Measurements from ENCODE around the gene SLC45A2. TPM values are rescaled to one million over a fixed set of nuclear protein-coding genes. Genes with fewer than 3 reads are reported as not detected.

Gene SLC45A2
- total RNA-seq, 4 donors from 2014 or later, result 0.26 TPM; not detected in 3

DNA sequence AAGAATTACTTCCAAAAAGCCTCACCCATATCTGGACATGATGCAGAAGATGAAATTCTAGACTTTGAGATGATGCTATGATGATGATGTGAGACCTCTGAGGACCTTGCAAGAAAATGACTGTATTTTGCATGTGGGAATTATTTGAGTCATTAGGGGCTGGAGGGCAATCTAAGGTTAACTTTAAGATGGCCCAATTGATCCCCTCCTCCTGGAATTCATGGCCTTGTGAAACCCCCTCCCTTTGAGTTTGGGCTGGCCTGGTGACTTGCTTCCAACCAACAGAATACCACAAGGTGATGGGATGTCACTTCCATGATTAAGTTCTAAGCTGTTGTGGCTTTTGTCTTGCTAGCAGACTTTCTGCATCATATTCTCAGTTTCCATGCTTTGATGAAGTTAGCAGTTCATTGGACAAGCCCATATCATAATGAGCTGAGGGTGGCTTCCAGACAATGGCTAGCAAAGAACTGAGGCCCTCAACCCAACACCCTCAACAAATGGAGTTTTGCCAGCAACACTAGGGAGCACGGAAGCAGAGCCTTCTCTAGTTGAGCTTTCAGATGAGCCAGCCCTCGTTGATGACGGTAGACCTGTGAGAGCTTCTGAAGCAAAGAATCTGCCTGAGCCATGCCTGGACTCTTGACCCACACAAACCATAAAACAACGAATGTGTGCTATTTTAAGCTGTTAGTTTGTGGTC is 30.8 kb upstream of the SLC45A2 start:
- TF ChIP-seq EP300 (IDR thresholded peaks at IDR 0.05) (no peak), POLR2A (IDR thresholded peaks at IDR 0.05; ENCODE audit: low read depth) (no peak), POLR2AphosphoS5 (IDR thresholded peaks at IDR 0.05) (no peak)
- TF ChIP-seq, protein P1, sequence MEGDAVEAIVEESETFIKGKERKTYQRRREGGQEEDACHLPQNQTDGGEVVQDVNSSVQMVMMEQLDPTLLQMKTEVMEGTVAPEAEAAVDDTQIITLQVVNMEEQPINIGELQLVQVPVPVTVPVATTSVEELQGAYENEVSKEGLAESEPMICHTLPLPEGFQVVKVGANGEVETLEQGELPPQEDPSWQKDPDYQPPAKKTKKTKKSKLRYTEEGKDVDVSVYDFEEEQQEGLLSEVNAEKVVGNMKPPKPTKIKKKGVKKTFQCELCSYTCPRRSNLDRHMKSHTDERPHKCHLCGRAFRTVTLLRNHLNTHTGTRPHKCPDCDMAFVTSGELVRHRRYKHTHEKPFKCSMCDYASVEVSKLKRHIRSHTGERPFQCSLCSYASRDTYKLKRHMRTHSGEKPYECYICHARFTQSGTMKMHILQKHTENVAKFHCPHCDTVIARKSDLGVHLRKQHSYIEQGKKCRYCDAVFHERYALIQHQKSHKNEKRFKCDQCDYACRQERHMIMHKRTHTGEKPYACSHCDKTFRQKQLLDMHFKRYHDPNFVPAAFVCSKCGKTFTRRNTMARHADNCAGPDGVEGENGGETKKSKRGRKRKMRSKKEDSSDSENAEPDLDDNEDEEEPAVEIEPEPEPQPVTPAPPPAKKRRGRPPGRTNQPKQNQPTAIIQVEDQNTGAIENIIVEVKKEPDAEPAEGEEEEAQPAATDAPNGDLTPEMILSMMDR (IDR thresholded peaks at IDR 0.05), result no peak
- H3K27ac ChIP-seq (replicated peaks in 1 of 4), result no peak overlapping the region
- intact Hi-C loops (cut with DNase I), result no loop called here

DNA sequence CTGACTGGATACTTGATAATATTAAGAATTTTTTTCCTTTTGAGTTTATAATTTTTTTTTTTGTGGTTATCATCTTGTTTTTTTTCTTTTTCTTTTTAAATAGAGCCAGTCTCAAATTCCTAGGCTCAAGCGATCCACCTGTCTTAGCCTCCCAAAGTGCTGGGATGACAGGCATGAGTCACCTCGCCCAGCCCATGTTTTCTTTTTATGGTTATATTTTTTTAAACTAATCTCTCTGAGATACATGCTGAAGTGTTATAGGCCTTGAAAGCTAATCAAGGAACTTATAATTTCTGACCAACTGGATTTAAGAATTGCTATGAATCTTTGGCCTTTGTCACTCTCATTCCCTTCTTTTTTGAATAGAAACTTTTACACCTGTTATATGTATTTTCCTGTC is 30.1 kb upstream of the SLC45A2 start:
- Histone ChIP-seq H3K9me3 (no peaks in the 10 kb centered on the region), H3K4me3 (no peak overlapping the region), H3K27ac (replicated peaks in 1 of 4) (no peak overlapping the region), H3K27me3 (no peaks in the 10 kb centered on the region), H3K4me1 (peaks cover 3 to 5% (median 3%) of the 10 kb centered on the region in 4 donors), H3K36me3 (peaks cover 0 to 10% (median 0%) of the 10 kb centered on the region in 4 donors)
- WGBS, result 97% methylated on average over 2 of the region's 2 CpGs
- no peak for DNase-seq (ENCODE audit: extremely low spot score)
- TF ChIP-seq POLR2AphosphoS5 (IDR thresholded peaks at IDR 0.05) (no peak), POLR2A (IDR thresholded peaks at IDR 0.05; ENCODE audit: low read depth) (no peak), EP300 (IDR thresholded peaks at IDR 0.05) (no peak)
- TF ChIP-seq, protein P1 (IDR thresholded peaks at IDR 0.05), result no peak
- intact Hi-C loops (cut with DNase I), result no loop called here

More for the DNA sequence above, 30.8 kb upstream of the SLC45A2 start:
- Histone ChIP-seq H3K27me3 (no peaks in the 10 kb centered on the region), H3K9me3 (no peaks in the 10 kb centered on the region), H3K4me3 (no peak overlapping the region), H3K4me1 (peaks cover 3 to 5% (median 3%) of the 10 kb centered on the region in 4 donors), H3K36me3 (peaks cover 0 to 10% (median 2%) of the 10 kb centered on the region in 4 donors)
- DNase-seq (ENCODE audit: extremely low spot score), result no peak
- 91% methylated on average over 4 of the region's 4 CpGs for WGBS

DNA sequence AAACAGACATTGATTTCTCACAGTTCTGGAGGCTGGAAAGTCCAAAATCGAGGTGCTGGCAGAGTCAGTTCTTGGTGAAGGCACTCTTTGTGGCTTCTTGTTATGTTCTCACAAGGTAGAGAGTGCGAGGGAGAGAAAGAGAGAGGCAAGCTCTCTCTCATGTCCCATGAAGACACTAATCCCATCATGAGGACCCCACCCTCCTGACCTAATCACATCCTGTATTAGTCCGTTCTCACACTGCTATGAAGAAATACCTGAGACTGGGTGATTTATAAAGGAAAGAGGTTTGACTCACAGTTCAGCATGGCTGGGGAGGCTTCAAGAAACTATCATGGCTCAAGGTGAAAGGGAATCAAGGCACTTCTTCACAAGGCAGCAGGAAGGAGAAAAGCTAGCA is 29.1 kb upstream of the SLC45A2 start:
- 91% methylated on average over 3 of the region's 3 CpGs for WGBS
- Histone ChIP-seq H3K36me3 (peaks cover 0 to under 1% (median 0%) of the 10 kb centered on the region in 4 donors), H3K4me3 (no peak overlapping the region), H3K4me1 (peaks cover 8 to 12% (median 10%) of the 10 kb centered on the region in 4 donors), H3K9me3 (no peaks in the 10 kb centered on the region), H3K27me3 (no peaks in the 10 kb centered on the region), H3K27ac (replicated peaks in 1 of 4) (no peak overlapping the region)
- no peak for TF ChIP-seq EP300 (IDR thresholded peaks at IDR 0.05)
- TF ChIP-seq POLR2AphosphoS5 (IDR thresholded peaks at IDR 0.05), result no peak
- TF ChIP-seq, protein P1 (IDR thresholded peaks at IDR 0.05), result no peak
- no peak for TF ChIP-seq POLR2A (IDR thresholded peaks at IDR 0.05; ENCODE audit: low read depth)
- DNase-seq (ENCODE audit: extremely low spot score), result no peak
- intact Hi-C loops (cut with DNase I), result no loop called here

DNA sequence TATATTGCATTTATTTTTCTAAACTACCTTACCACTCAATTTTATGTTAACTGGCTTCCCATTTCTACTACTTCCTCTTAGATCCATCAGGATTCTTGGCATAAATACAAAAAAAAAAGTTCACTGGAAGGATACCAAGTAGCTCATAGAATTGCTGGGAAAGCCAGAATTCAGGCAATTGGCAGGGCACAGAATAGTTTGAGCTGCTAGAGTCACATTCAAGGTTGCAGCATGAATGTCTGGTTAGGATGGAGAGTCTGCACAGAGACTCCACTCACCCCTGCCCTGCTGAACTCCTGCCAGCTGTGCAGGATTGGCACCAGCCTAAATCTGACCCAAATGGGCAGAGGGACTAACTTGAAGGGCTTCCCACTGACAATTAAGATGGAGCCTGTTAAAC is 28.3 kb upstream of the SLC45A2 start:
- intact Hi-C loops (cut with DNase I), result no loop called here
- Histone ChIP-seq H3K9me3 (no peaks in the 10 kb centered on the region), H3K36me3 (no peaks in the 10 kb centered on the region), H3K4me3 (no peak overlapping the region), H3K27ac (replicated peaks in 1 of 4) (no peak overlapping the region), H3K27me3 (no peaks in the 10 kb centered on the region), H3K4me1 (peaks cover 8 to 10% (median 9%) of the 10 kb centered on the region in 4 donors)
- DNase-seq (ENCODE audit: extremely low spot score), result no peak
- TF ChIP-seq, protein P1 (IDR thresholded peaks at IDR 0.05), result no peak
- TF ChIP-seq POLR2AphosphoS5 (IDR thresholded peaks at IDR 0.05) (no peak), POLR2A (IDR thresholded peaks at IDR 0.05; ENCODE audit: low read depth) (no peak), EP300 (IDR thresholded peaks at IDR 0.05) (no peak)
